NCI-H2107 treated with DMSO at 0.1 percent for 48 hours (cell line): ENCODE data around the gene LZTR1.
"Not testable (repeated sequence)": the region's sequence is repeated elsewhere in the genome, so short reads cannot be mapped to it uniquely, and the experiment has no call there.

Experiments
- DNase-seq: peaks from one replicate; lab custom pipeline; 2025; ENCODE audit not compliant: unreplicated experiment; lab: John Stamatoyannopoulos, UW

Gene LZTR1

GRCh38 chr22:20995329-20996030, 13.4 kb downstream of the LZTR1 start:
- no peak for DNase-seq

- DNase-seq: no peak
Observed at GRCh38 chr22:20996031-20996410, 13.9 kb downstream of the LZTR1 start.

GRCh38 chr22:20996598-20997535, 14.8 kb downstream of the LZTR1 start:
- no peak for DNase-seq

GRCh38 chr22:20997536-20998257, 15.6 kb downstream of the LZTR1 start:
- DNase-seq: no peak

DNA sequence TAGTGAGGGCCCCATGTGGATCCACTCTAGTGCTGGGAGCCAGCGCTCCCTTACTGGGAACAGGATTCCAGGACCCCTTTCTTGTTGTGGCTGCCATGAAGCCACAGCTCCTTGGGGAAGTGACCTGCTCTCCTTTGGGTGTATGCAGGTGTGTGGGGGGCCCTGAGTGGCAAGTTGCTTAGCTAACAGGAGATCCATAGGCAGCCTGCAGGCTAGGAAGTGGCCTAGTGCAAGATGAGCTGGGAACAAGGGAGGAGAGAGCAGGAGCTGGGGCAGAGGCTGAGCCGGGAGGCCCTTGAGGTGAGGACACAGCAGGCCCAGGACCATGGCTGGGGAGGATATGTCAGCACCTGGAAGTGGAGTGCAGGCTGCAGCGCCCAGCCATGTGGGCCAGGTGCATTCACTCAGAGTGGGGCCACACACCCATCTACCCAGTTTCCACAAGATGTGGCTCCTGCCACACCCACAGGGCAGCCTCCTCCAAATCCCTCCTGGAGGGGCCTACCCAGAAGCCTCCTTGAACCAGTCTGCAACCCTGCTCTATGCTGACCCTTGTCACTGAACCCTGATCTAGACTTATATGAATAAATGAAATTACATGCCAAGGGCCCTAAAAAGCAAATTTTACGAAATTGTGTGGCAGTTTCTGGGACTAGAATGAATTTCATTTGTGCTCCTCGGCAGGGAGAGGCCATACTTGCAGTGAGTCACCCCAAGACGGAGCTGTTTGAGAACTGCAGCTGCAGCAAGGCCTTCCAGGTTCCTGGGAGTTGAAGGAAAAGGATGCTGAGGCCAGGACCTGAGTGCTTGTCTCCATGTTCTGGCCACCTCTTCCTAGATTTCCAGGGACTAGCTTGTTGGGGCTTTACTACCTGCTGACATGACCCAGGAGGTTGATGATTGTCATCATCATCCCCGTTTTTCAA, 16.6 kb downstream of the LZTR1 start:
- DNase-seq: no peak

GRCh38 chr22:20999350-21000206, 17.5 kb downstream of the LZTR1 start:
- no peak for DNase-seq

DNA sequence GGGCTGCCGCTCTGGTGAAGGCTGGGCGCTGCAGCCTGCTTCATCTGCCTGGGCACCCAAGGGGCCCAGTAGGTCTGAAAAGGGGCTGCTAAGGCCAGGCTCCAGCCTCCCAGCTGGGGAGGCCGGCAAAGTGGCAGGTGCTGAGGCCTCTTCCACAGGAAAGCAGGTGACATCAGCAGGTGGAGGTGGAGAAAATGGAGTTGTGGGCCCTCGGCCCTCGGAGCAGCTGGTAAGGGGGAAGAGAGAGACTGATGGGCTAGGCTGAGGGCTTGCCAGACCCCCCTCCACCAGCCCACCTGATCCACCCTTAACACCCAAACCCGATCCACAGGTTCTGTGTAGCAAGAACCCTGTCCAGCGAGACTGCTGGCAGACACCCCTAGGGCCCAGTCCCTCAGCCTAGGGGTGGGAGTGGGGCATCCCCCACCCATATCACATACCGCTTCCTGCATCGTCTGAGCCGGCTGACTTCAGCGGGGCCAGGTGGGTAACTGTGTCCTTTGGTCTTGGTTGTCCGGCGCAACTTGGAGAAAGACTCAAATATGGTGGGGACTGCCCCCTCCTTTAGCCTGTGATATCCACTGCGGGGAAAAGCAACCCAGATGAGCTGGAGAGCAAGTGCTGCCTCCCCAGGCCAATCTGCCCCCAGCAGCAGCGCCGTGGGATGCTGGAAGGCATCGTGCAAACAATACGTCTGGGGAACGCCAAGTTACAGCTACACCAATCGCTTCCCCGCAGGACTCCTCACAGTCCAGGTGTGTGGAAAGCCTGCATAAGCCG, 18.3 kb downstream of the LZTR1 start:
- no peak for DNase-seq

DNA sequence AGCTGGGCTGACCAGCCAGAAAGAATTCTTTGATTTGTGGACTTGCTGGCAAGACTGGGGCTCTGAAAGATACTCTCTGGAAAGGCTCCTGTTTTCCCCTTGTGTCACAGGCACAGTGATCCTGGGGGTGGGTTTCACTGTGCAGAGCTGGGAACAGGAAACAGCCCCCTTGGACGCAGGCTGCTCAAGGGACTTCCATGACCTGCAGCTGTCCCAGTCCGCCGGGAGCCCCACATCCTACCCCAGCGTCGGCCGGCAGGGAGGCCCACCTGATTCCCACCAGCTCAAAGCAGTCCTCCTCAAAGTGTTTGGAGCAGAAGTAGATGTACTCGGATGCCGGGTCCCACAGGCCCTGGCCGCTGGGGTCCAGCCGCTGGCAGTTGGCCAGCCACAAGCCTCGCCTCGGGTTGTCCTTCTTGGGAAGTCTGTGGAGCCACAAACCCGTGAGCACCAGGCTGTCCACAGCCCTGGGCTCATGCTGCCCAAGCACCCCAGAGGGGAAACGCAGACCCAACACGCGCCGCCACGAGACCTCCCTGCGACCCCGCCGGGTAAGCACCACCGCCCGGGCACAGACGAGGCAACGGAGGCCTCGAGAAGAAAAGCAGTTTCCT, 19.0 kb downstream of the LZTR1 start:
- DNase-seq: no peak

DNA sequence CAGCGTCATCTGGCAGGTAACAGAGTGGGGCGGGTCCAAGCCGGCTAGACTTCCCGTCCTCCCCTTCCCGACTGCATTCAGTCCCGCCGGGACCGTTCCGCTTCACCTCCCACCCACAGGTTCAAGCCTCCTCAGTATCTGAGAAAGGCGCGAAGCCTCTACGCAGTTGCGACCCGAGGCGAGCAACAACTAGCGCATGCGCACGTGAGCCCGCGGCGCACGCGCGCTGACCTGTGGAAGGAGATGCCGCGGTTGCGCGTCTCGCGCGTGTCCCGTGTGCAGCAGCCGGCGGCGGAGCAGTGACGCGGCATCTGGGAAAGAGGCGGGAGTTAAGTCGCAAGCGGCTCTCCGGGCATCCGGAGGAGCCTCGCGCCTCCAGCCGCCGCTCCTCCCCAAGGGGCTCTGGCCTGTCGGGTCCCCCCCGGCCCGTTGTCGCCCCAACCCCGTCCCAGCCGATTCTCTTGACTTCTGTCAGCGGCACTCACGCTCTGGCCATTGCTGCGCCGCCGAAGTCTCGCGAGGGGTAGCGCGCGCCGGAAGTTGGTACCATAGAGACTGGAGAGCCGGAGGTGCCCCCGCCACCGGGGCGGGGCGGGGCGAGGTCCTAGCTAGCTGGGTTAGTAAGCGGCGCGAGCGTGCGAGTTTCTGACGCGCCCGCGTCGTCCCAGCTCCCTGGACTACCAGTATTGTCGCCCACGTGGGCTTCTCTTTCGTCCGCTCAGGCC, 19.7 kb downstream of the LZTR1 start, which contains the start of gene THAP7:
THAP7 (minus strand) TSS at position 518 of the 725 bp plus-strand sequence; CDS start at position 311, 207 bp downstream.
- peak; percentile 83 for DNase-seq

DNA sequence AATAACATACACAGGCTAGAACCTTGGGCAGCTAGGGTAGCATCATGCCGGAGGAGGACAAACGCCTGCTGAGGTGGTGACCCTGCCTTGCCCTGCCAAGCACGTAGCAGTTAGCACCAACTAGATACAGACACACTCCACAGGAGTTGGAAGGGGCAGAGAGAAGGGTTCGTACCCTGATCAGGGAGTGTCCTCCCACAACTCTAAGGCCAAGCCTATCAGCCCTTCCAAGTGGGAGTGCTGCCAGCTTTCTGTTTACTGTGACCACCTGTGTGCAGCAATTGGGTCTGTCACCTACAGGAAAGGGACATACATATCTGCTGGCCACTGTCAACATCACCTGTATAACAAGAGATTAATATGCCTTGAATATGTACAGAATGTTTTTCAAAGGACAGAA, 21.7 kb downstream of the LZTR1 start:
- DNase-seq: no peak

GRCh38 chr22:21009208-21009607, 27.1 kb downstream of the LZTR1 start:
- DNase-seq: not testable (repeated sequence)

DNA sequence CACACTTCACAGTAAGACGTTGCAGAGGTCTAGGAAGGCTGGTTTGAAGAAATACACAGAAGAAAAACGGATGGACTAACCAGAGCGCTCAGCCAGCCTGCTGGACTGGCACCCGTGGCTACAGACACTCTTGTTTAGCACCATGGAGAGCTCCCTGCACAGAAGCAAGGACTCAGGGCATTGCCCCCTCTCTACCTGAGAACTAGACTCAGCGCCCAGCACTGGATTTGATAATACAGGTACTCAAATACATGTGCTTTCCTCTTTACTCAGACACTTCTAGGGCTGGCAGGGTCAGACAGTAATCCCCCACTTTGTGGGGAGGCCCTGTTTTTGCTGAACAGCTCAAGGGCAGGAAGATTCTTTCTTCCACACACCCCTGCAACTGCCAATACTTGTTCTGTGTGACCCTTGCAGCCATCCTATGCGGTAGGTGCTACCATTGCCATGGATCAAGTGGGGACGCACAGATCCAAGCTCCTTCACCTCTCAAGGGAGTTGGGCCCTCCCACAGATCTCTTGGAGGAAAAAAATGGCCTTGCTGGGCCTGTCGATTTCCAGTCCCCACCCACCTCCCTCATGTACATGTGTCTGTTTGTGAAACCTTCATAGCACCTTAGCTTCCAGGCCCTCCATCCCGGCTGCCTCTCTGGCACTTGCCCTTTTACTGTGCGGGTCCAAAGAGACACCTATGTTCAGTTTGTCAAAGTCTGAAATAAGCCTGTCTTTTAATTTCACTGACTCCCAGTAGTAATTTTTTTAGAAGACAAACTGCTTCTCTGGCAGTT, 27.7 kb downstream of the LZTR1 start:
- no peak for DNase-seq

DNA sequence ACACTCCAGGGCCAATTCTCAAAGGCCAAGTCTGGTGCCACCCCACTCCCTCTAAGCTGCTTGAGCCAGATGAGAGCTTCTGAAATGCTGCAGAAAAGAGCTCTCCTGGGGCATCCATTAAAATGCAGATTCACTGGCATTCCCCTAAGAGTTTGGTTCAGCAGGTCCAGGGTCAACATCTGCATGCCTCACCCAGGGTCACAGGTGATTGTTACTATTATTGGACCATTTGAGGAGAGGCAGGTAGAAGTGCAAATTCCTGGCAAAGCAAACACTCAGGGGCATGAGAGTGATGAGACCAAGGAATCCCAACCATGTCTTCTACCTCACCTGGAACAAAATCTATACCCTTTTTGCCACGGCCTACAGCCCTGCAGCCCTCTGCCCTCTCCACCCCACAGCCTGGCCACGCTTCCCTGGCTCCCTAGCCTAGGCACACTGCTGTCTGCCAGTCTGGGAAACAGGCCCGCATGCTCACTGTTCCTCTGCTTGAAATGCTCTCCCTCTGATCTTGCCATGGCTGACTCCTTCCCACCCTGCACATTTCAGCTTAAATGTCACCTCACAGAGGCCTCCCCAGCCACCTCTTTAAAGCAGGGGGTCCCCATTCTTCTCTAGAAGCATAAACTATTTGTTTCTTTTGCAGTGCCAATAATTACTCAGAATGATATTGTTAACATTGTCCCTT, 28.5 kb downstream of the LZTR1 start:
- DNase-seq: no peak

- DNase-seq: no peak
Observed at GRCh38 chr22:21012446-21013407, 30.6 kb downstream of the LZTR1 start.

GRCh38 chr22:21013657-21014201, 31.6 kb downstream of the LZTR1 start:
- DNase-seq: peak; percentile 33
